HUES6 (cell line): ENCODE data around the gene TIMM21.

Experiments used
- H3K27ac ChIP-seq: 2 replicates; pipeline ENCODE4 v1.7.0; 2013; ENCODE audit warnings: low read depth, mild to moderate bottlenecking, low read length, inconsistent platforms
- H3K27me3 ChIP-seq: 2 replicates; pipeline ENCODE4 v1.6.1; 2013; ENCODE audit warnings: low read length; ENCODE audit not compliant: control insufficient read depth, insufficient read depth
- H3K36me3 ChIP-seq: 2 replicates; pipeline ENCODE4 v1.6.1; 2013; ENCODE audit warnings: low read length; ENCODE audit not compliant: control insufficient read depth, insufficient read depth
- H3K4me1 ChIP-seq: 2 replicates; pipeline ENCODE4 v1.6.1; 2013; ENCODE audit warnings: low read length; ENCODE audit not compliant: control insufficient read depth, insufficient read depth
- H3K4me3 ChIP-seq: 2 replicates; pipeline ENCODE4 v1.5.1; 2013; ENCODE audit warnings: low read depth, low read length
- H3K9ac ChIP-seq: one replicate; pipeline ENCODE4 v1.6.1; 2013; ENCODE audit warnings: mild to moderate bottlenecking, low read length
- H3K9me3 ChIP-seq: 2 replicates; pipeline ENCODE4 v1.6.1; 2013; ENCODE audit warnings: low read depth, low read length; ENCODE audit not compliant: control insufficient read depth, insufficient read depth

The TIMM21 gene

GRCh38 chr18:74190086-74190485 is 41.8 kb downstream of the TIMM21 start:
- Histone ChIP-seq H3K36me3 (no peaks in the 10 kb centered on the region), H3K27ac (no peak overlapping the region), H3K9me3 (no peaks in the 10 kb centered on the region), H3K9ac (no peak overlapping the region), H3K4me3 (no peak overlapping the region), H3K4me1 (peaks cover 11% of the 10 kb centered on the region; the same call in 1 of the 2 replicates), H3K27me3 (no peaks in the 10 kb centered on the region)

GRCh38 chr18:74191577-74191976 is 43.3 kb downstream of the TIMM21 start:
- Histone ChIP-seq H3K4me3 (no peak overlapping the region), H3K9ac (no peak overlapping the region), H3K4me1 (peaks cover 7% of the 10 kb centered on the region; the same call in 1 of the 2 replicates), H3K9me3 (no peaks in the 10 kb centered on the region), H3K36me3 (no peaks in the 10 kb centered on the region), H3K27ac (no peak overlapping the region), H3K27me3 (no peaks in the 10 kb centered on the region)

GRCh38 chr18:74194691-74195090 is 46.4 kb downstream of the TIMM21 start:
- Histone ChIP-seq H3K4me3 (no peak overlapping the region), H3K4me1 (peaks cover 7% of the 10 kb centered on the region; the same call in 1 of the 2 replicates), H3K36me3 (no peaks in the 10 kb centered on the region), H3K9ac (no peak overlapping the region), H3K27me3 (no peaks in the 10 kb centered on the region), H3K27ac (no peak overlapping the region), H3K9me3 (no peaks in the 10 kb centered on the region)

- no peak overlapping the region for H3K27ac ChIP-seq
- peaks cover 6% of the 10 kb centered on the region; the same call in 1 of the 2 replicates for H3K4me1 ChIP-seq
- no peaks in the 10 kb centered on the region for H3K27me3 ChIP-seq
- no peak overlapping the region for H3K9ac ChIP-seq
- 0 out of 2 replicates have a peak overlapping the region, but pooled peaks have one; percentile 32 for H3K4me3 ChIP-seq
- H3K9me3 ChIP-seq: no peaks in the 10 kb centered on the region
- no peaks in the 10 kb centered on the region for H3K36me3 ChIP-seq
Observed at GRCh38 chr18:74196220-74197119, 48.1 kb downstream of the TIMM21 start.

- Histone ChIP-seq H3K4me3 (no peak overlapping the region), H3K27me3 (no peaks in the 10 kb centered on the region), H3K9me3 (no peaks in the 10 kb centered on the region), H3K4me1 (peaks cover 6% of the 10 kb centered on the region; the same call in 1 of the 2 replicates), H3K27ac (no peak overlapping the region), H3K36me3 (no peaks in the 10 kb centered on the region), H3K9ac (no peak overlapping the region)
Observed at GRCh38 chr18:74197705-74198341, 49.5 kb downstream of the TIMM21 start.

GRCh38 chr18:74198453-74198852 is 50.1 kb downstream of the TIMM21 start:
- Histone ChIP-seq H3K27ac (no peak overlapping the region), H3K4me3 (no peak overlapping the region), H3K9ac (no peak overlapping the region), H3K4me1 (peaks cover 6% of the 10 kb centered on the region; the same call in 1 of the 2 replicates), H3K27me3 (no peaks in the 10 kb centered on the region), H3K9me3 (no peaks in the 10 kb centered on the region), H3K36me3 (no peaks in the 10 kb centered on the region)

- no peak overlapping the region for H3K4me3 ChIP-seq
- no peak overlapping the region for H3K27ac ChIP-seq
Observed at GRCh38 chr18:74200780-74201179, 52.5 kb downstream of the TIMM21 start.

GRCh38 chr18:74203811-74204210 is 55.5 kb downstream of the TIMM21 start:
- Histone ChIP-seq H3K9ac (no peak overlapping the region), H3K4me3 (no peak overlapping the region), H3K9me3 (no peaks in the 10 kb centered on the region), H3K36me3 (no peaks in the 10 kb centered on the region), H3K27ac (no peak overlapping the region), H3K4me1 (no peaks in the 10 kb centered on the region), H3K27me3 (no peaks in the 10 kb centered on the region)

More at GRCh38 chr18:74200780-74201179, 52.5 kb downstream of the TIMM21 start:
- no peak overlapping the region for H3K9ac ChIP-seq
- H3K27me3 ChIP-seq: no peaks in the 10 kb centered on the region
- H3K9me3 ChIP-seq: no peaks in the 10 kb centered on the region
- peaks cover 6% of the 10 kb centered on the region; the same call in 1 of the 2 replicates for H3K4me1 ChIP-seq
- H3K36me3 ChIP-seq: no peaks in the 10 kb centered on the region

GRCh38 chr18:74204526-74205152 is 56.3 kb downstream of the TIMM21 start:
- Histone ChIP-seq H3K27me3 (no peaks in the 10 kb centered on the region), H3K36me3 (no peaks in the 10 kb centered on the region), H3K27ac (no peak overlapping the region), H3K4me3 (no peak overlapping the region), H3K9me3 (no peaks in the 10 kb centered on the region), H3K9ac (no peak overlapping the region), H3K4me1 (no peaks in the 10 kb centered on the region)
